Measurements from ENCODE around the gene AOC2. TPM values are rescaled to one million over a fixed set of nuclear protein-coding genes. Genes with fewer than 3 reads are reported as not detected.
"Not testable (repeated sequence)": the region's sequence is repeated elsewhere in the genome, so short reads cannot be mapped to it uniquely, and the experiment has no call there.

AOC2 gene
- polyA plus RNA-seq, 1 donor = 1.5 TPM

- not testable (repeated sequence) for DNase-seq
Measured at GRCh38 chr17:42881706-42882105, 37.3 kb downstream of the AOC2 start.

GRCh38 chr17:42882166-42882565, 37.8 kb downstream of the AOC2 start:
- no peak for DNase-seq

GRCh38 chr17:42883802-42884558, 39.6 kb downstream of the AOC2 start:
- no peak for DNase-seq

GRCh38 chr17:42885806-42886205, 41.4 kb downstream of the AOC2 start:
- DNase-seq = not testable (repeated sequence)

- no peak for DNase-seq
Measured at GRCh38 chr17:42886283-42887176, 42.1 kb downstream of the AOC2 start.

GRCh38 chr17:42889809-42890208, 45.4 kb downstream of the AOC2 start:
- no peak for DNase-seq

- DNase-seq = no peak
Measured at GRCh38 chr17:42891539-42892152, 47.3 kb downstream of the AOC2 start.

- DNase-seq = no peak
Measured at GRCh38 chr17:42893359-42893758, 49.0 kb downstream of the AOC2 start.

- no peak for DNase-seq
Measured at GRCh38 chr17:42894283-42895184, 50.2 kb downstream of the AOC2 start.

GRCh38 chr17:42895185-42895555, 50.8 kb downstream of the AOC2 start:
- no peak for DNase-seq

- DNase-seq = no peak
Measured at GRCh38 chr17:42898147-42898811, 53.9 kb downstream of the AOC2 start.

- not testable (repeated sequence) for DNase-seq
Measured at GRCh38 chr17:42899981-42900380, 55.6 kb downstream of the AOC2 start.

Other genes with a start within 250 kb of the AOC2 start
- 60.6 TPM for gene RETREG3, start 235.2 kb upstream of the AOC2 start, polyA plus RNA-seq (ENCODE audit: insufficient read length)
- gene TUBG1, start 234.9 kb upstream of the AOC2 start, polyA plus RNA-seq (ENCODE audit: insufficient read length) = 57.4 TPM
- 37.2 TPM for gene TUBG2, start 185.3 kb upstream of the AOC2 start, polyA plus RNA-seq (ENCODE audit: insufficient read length)
- 16.2 TPM for gene PLEKHH3, start 167.6 kb upstream of the AOC2 start, polyA plus RNA-seq (ENCODE audit: insufficient read length)
- 1.3 TPM for gene CCR10, start 162.7 kb upstream of the AOC2 start, polyA plus RNA-seq (ENCODE audit: insufficient read length)
- gene CNTNAP1, start 162.0 kb upstream of the AOC2 start, polyA plus RNA-seq (ENCODE audit: insufficient read length) = 8.8 TPM
- gene EZH1, start 99.5 kb upstream of the AOC2 start, polyA plus RNA-seq (ENCODE audit: insufficient read length) = 58.7 TPM
- gene RAMP2, start 83.4 kb upstream of the AOC2 start, polyA plus RNA-seq (ENCODE audit: insufficient read length) = 70.0 TPM
- gene VPS25, start 71.1 kb upstream of the AOC2 start, polyA plus RNA-seq (ENCODE audit: insufficient read length) = 78.2 TPM
- gene WNK4, start 64.0 kb upstream of the AOC2 start, polyA plus RNA-seq (ENCODE audit: insufficient read length) = 10.1 TPM
- gene COA3, start 45.9 kb upstream of the AOC2 start, polyA plus RNA-seq (ENCODE audit: insufficient read length) = 144 TPM
- gene CNTD1, start 45.7 kb upstream of the AOC2 start, polyA plus RNA-seq (ENCODE audit: insufficient read length) = 3.4 TPM
- 85.0 TPM for gene BECN1, start 20.3 kb upstream of the AOC2 start, polyA plus RNA-seq (ENCODE audit: insufficient read length)
- 108 TPM for gene PSME3, start 11.2 kb upstream of the AOC2 start, polyA plus RNA-seq (ENCODE audit: insufficient read length)
- 4.9 TPM for gene AOC3, start 6.6 kb downstream of the AOC2 start, polyA plus RNA-seq (ENCODE audit: insufficient read length)
- 5.6 TPM for gene G6PC1, start 56.2 kb downstream of the AOC2 start, polyA plus RNA-seq (ENCODE audit: insufficient read length)
- gene AARSD1, start 119.9 kb downstream of the AOC2 start, polyA plus RNA-seq (ENCODE audit: insufficient read length) = 76.3 TPM
- gene PTGES3L, start 135.5 kb downstream of the AOC2 start, polyA plus RNA-seq (ENCODE audit: insufficient read length) = 2.4 TPM
- gene RUNDC1, start 136.0 kb downstream of the AOC2 start, polyA plus RNA-seq (ENCODE audit: insufficient read length) = 17.6 TPM
- 1,206 TPM for gene RPL27, start 153.8 kb downstream of the AOC2 start, polyA plus RNA-seq (ENCODE audit: insufficient read length)
- gene IFI35, start 162.2 kb downstream of the AOC2 start, polyA plus RNA-seq (ENCODE audit: insufficient read length) = 8.8 TPM
- gene VAT1, start 177.8 kb downstream of the AOC2 start, polyA plus RNA-seq (ENCODE audit: insufficient read length) = 113 TPM
- gene RND2, start 180.7 kb downstream of the AOC2 start, polyA plus RNA-seq (ENCODE audit: insufficient read length) = 3.5 TPM

Measured in left kidney (tissue), 2 donors.